WTC11 (cell line): ENCODE data around the gene TSPAN4.

Experiments used
- CREB1 ChIP-seq: sonication (generic); formaldehyde crosslinking; IDR thresholded peaks from 2 replicates; pipeline ENCODE4 v1.8.0; 2023; ENCODE audit warnings: mild to moderate bottlenecking, missing genetic modification reagents
- E2F1 ChIP-seq: sonication (generic); formaldehyde crosslinking; IDR thresholded peaks from 2 replicates; pipeline ENCODE4 v1.8.0; 2022; ENCODE audit warnings: mild to moderate bottlenecking, missing genetic modification reagents
- TF ChIP-seq, protein P1 (sequence below): fragments of 200-600 bp; IDR thresholded peaks from 2 replicates; pipeline ENCODE4 v1.8.0; 2022; ENCODE audit warnings: antibody characterized with exemption
- TF ChIP-seq, protein P2 (sequence below): sonication (generic); formaldehyde crosslinking; IDR thresholded peaks from 2 replicates; pipeline ENCODE4 v1.8.1; 2023; ENCODE audit warnings: mild to moderate bottlenecking, missing genetic modification reagents, moderate library complexity

DNA sequence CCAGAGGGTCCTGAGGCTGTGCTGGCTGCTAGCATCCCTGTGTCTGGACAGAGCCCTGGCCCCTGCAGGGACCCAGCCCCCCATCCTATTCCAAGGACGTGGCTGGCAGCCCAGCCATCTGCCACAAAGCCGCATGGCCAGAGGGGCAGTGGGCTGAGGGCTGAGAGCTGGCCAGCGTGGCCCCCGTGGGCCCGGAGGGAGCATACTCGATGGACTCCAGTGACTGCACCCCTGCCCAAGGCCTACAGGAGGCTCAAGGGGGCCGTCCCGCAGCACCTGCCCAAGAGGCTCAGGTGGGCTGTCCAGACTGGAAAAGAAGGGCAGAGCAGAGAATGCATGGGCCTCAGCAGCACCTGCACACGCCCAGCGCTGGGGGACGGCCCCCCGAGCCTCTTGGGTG lies 13.1 kb downstream of the TSPAN4 start:
- TF ChIP-seq, protein P1, sequence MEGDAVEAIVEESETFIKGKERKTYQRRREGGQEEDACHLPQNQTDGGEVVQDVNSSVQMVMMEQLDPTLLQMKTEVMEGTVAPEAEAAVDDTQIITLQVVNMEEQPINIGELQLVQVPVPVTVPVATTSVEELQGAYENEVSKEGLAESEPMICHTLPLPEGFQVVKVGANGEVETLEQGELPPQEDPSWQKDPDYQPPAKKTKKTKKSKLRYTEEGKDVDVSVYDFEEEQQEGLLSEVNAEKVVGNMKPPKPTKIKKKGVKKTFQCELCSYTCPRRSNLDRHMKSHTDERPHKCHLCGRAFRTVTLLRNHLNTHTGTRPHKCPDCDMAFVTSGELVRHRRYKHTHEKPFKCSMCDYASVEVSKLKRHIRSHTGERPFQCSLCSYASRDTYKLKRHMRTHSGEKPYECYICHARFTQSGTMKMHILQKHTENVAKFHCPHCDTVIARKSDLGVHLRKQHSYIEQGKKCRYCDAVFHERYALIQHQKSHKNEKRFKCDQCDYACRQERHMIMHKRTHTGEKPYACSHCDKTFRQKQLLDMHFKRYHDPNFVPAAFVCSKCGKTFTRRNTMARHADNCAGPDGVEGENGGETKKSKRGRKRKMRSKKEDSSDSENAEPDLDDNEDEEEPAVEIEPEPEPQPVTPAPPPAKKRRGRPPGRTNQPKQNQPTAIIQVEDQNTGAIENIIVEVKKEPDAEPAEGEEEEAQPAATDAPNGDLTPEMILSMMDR = no peak
- no peak for TF ChIP-seq E2F1 (CRISPR knock-in tag)
- TF ChIP-seq CREB1 (CRISPR knock-in tag) = no peak
- TF ChIP-seq, protein P2, sequence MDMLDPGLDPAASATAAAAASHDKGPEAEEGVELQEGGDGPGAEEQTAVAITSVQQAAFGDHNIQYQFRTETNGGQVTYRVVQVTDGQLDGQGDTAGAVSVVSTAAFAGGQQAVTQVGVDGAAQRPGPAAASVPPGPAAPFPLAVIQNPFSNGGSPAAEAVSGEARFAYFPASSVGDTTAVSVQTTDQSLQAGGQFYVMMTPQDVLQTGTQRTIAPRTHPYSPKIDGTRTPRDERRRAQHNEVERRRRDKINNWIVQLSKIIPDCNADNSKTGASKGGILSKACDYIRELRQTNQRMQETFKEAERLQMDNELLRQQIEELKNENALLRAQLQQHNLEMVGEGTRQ (CRISPR knock-in tag) = no peak
